ENCODE measurements around the gene MPND.

Gene MPND

DNA sequence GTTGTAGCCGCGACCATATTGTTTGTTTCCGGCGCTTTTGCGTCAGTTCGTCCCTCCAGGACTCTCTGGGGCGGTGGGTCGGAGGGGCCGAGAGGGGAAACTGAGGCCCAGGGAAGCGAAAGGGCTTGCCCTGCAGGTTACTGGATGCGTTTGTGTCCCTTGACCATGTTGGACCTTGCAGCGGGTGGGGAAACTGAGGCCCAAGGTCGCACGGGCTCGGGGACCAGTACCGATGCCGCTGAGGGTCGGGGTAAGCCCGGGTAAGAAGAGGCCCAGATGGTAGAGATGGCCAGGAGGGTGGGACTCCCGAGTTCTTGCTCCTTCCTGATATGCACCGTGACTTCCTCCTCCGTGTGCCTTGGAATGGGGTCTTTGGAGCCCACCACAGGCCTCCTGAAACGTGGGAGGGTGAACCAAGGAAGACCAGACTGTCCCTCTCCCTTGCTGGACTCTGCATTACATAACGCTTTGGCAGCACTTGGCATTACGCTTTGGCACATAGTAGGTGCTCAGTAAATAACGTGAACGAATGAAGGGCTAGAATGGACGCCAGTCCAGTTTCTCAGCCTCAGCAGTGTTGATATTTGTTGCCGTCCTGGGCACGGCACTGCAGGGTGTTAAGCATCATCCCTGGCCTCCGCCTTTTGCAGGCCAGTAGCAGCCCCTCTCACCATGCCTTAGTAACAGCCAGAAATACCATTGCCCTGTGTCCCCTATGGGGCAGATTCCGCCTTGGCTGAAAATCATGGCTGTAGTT lies 59.8 kb downstream of the MPND start (continued):
- TF ChIP-seq, protein P1, sequence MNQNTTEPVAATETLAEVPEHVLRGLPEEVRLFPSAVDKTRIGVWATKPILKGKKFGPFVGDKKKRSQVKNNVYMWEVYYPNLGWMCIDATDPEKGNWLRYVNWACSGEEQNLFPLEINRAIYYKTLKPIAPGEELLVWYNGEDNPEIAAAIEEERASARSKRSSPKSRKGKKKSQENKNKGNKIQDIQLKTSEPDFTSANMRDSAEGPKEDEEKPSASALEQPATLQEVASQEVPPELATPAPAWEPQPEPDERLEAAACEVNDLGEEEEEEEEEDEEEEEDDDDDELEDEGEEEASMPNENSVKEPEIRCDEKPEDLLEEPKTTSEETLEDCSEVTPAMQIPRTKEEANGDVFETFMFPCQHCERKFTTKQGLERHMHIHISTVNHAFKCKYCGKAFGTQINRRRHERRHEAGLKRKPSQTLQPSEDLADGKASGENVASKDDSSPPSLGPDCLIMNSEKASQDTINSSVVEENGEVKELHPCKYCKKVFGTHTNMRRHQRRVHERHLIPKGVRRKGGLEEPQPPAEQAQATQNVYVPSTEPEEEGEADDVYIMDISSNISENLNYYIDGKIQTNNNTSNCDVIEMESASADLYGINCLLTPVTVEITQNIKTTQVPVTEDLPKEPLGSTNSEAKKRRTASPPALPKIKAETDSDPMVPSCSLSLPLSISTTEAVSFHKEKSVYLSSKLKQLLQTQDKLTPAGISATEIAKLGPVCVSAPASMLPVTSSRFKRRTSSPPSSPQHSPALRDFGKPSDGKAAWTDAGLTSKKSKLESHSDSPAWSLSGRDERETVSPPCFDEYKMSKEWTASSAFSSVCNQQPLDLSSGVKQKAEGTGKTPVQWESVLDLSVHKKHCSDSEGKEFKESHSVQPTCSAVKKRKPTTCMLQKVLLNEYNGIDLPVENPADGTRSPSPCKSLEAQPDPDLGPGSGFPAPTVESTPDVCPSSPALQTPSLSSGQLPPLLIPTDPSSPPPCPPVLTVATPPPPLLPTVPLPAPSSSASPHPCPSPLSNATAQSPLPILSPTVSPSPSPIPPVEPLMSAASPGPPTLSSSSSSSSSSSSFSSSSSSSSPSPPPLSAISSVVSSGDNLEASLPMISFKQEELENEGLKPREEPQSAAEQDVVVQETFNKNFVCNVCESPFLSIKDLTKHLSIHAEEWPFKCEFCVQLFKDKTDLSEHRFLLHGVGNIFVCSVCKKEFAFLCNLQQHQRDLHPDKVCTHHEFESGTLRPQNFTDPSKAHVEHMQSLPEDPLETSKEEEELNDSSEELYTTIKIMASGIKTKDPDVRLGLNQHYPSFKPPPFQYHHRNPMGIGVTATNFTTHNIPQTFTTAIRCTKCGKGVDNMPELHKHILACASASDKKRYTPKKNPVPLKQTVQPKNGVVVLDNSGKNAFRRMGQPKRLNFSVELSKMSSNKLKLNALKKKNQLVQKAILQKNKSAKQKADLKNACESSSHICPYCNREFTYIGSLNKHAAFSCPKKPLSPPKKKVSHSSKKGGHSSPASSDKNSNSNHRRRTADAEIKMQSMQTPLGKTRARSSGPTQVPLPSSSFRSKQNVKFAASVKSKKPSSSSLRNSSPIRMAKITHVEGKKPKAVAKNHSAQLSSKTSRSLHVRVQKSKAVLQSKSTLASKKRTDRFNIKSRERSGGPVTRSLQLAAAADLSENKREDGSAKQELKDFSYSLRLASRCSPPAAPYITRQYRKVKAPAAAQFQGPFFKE (tag by site-specific recombination; IDR thresholded peaks at IDR 0.05; ENCODE audit: borderline replicate concordance) = 0 out of 2 replicates have a peak, but pooled peaks have one; percentile 63
- TF ChIP-seq EGR2 (tag by site-specific recombination; IDR thresholded peaks at IDR 0.05; ENCODE audit: low read depth) = no peak
- TF ChIP-seq ZNF600 (tag by site-specific recombination; IDR thresholded peaks at IDR 0.05) = peak; percentile 57
- TF ChIP-seq ZNF311 (tag by site-specific recombination; IDR thresholded peaks at IDR 0.05; ENCODE audit: borderline replicate concordance) = no peak
- TF ChIP-seq ZBTB48 (tag by site-specific recombination; IDR thresholded peaks at IDR 0.05) = no peak
- TF ChIP-seq ZNF37A (tag by site-specific recombination; IDR thresholded peaks at IDR 0.05) = no peak
- TF ChIP-seq FEZF1 (tag by site-specific recombination; IDR thresholded peaks at IDR 0.05) = peak; percentile 37; the same call in 1 of the 2 replicates
- no peak for TF ChIP-seq ZNF274 (IDR thresholded peaks at IDR 0.05; ENCODE audit: low read length)
- no peak for TF ChIP-seq ZNF274 (tag by site-specific recombination; IDR thresholded peaks at IDR 0.05; ENCODE audit: borderline replicate concordance)
- 0 out of 2 replicates have a peak, but pooled peaks have one; percentile 16 for TF ChIP-seq ZBTB20 (tag by site-specific recombination; IDR thresholded peaks at IDR 0.05)
- TF ChIP-seq, protein P2, sequence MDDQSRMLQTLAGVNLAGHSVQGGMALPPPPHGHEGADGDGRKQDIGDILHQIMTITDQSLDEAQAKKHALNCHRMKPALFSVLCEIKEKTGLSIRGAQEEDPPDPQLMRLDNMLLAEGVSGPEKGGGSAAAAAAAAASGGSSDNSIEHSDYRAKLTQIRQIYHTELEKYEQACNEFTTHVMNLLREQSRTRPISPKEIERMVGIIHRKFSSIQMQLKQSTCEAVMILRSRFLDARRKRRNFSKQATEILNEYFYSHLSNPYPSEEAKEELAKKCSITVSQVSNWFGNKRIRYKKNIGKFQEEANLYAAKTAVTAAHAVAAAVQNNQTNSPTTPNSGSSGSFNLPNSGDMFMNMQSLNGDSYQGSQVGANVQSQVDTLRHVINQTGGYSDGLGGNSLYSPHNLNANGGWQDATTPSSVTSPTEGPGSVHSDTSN (CRISPR knock-in tag; IDR thresholded peaks at IDR 0.05) = no peak
- TF ChIP-seq MYNN (tag by site-specific recombination; IDR thresholded peaks at IDR 0.05; ENCODE audit: borderline replicate concordance) = no peak
- peak; percentile 7; the same call in 1 of the 2 replicates for TF ChIP-seq ZNF580 (tag by site-specific recombination; IDR thresholded peaks at IDR 0.05)
- TF ChIP-seq ZNF560 (tag by site-specific recombination; IDR thresholded peaks at IDR 0.05; ENCODE audit: borderline replicate concordance) = no peak
- TF ChIP-seq PRDM1 (tag by site-specific recombination; IDR thresholded peaks at IDR 0.05) = no peak
- no peak for TF ChIP-seq ZNF830 (tag by site-specific recombination; IDR thresholded peaks at IDR 0.05; ENCODE audit: low read depth)
- no peak for TF ChIP-seq ZBTB10 (tag by site-specific recombination; IDR thresholded peaks at IDR 0.05)
- TF ChIP-seq, protein P3, sequence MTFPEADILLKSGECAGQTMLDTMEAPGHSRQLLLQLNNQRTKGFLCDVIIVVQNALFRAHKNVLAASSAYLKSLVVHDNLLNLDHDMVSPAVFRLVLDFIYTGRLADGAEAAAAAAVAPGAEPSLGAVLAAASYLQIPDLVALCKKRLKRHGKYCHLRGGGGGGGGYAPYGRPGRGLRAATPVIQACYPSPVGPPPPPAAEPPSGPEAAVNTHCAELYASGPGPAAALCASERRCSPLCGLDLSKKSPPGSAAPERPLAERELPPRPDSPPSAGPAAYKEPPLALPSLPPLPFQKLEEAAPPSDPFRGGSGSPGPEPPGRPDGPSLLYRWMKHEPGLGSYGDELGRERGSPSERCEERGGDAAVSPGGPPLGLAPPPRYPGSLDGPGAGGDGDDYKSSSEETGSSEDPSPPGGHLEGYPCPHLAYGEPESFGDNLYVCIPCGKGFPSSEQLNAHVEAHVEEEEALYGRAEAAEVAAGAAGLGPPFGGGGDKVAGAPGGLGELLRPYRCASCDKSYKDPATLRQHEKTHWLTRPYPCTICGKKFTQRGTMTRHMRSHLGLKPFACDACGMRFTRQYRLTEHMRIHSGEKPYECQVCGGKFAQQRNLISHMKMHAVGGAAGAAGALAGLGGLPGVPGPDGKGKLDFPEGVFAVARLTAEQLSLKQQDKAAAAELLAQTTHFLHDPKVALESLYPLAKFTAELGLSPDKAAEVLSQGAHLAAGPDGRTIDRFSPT (tag by site-specific recombination; IDR thresholded peaks at IDR 0.05) = no peak
- no peak for TF ChIP-seq TRIM28 (IDR thresholded peaks at IDR 0.05; ENCODE audit: borderline replicate concordance, low read length)
- TF ChIP-seq ZNF223 (tag by site-specific recombination; IDR thresholded peaks at IDR 0.05) = no peak

All from HEK293 (cell line).